GM12872 (cell line): ENCODE results near the gene UQCRC1.

Source experiments
- TF ChIP-seq, protein P1 (sequence below): IDR thresholded peaks from 3 replicates; pipeline ENCODE4 v1.5.1; 2011; ENCODE audit warnings: low read depth, mild to moderate bottlenecking, low read length, moderate library complexity; ENCODE audit not compliant: insufficient read depth

UQCRC1 gene

GRCh38 chr3:48564022-48564421, 45.4 kb downstream of the UQCRC1 start:
- TF ChIP-seq, protein P1, sequence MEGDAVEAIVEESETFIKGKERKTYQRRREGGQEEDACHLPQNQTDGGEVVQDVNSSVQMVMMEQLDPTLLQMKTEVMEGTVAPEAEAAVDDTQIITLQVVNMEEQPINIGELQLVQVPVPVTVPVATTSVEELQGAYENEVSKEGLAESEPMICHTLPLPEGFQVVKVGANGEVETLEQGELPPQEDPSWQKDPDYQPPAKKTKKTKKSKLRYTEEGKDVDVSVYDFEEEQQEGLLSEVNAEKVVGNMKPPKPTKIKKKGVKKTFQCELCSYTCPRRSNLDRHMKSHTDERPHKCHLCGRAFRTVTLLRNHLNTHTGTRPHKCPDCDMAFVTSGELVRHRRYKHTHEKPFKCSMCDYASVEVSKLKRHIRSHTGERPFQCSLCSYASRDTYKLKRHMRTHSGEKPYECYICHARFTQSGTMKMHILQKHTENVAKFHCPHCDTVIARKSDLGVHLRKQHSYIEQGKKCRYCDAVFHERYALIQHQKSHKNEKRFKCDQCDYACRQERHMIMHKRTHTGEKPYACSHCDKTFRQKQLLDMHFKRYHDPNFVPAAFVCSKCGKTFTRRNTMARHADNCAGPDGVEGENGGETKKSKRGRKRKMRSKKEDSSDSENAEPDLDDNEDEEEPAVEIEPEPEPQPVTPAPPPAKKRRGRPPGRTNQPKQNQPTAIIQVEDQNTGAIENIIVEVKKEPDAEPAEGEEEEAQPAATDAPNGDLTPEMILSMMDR = no peak

- TF ChIP-seq, protein P1 = no peak
These were observed 46.0 kb downstream of the UQCRC1 start, which contains the start of gene UCN2 for GRCh38 chr3:48563382-48563918. UCN2 (minus strand) TSS chr3:48563781; CDS start chr3:48563124, 657 bp downstream.

GRCh38 chr3:48562367-48563095, 46.9 kb downstream of the UQCRC1 start:
- TF ChIP-seq, protein P1 = no peak

GRCh38 chr3:48561045-48561736, 48.3 kb downstream of the UQCRC1 start:
- TF ChIP-seq, protein P1 = peak; percentile 47

GRCh38 chr3:48560648-48561018, 48.8 kb downstream of the UQCRC1 start:
- TF ChIP-seq, protein P1 = no peak

GRCh38 chr3:48558493-48559134, 50.8 kb downstream of the UQCRC1 start:
- TF ChIP-seq, protein P1 = no peak

DNA sequence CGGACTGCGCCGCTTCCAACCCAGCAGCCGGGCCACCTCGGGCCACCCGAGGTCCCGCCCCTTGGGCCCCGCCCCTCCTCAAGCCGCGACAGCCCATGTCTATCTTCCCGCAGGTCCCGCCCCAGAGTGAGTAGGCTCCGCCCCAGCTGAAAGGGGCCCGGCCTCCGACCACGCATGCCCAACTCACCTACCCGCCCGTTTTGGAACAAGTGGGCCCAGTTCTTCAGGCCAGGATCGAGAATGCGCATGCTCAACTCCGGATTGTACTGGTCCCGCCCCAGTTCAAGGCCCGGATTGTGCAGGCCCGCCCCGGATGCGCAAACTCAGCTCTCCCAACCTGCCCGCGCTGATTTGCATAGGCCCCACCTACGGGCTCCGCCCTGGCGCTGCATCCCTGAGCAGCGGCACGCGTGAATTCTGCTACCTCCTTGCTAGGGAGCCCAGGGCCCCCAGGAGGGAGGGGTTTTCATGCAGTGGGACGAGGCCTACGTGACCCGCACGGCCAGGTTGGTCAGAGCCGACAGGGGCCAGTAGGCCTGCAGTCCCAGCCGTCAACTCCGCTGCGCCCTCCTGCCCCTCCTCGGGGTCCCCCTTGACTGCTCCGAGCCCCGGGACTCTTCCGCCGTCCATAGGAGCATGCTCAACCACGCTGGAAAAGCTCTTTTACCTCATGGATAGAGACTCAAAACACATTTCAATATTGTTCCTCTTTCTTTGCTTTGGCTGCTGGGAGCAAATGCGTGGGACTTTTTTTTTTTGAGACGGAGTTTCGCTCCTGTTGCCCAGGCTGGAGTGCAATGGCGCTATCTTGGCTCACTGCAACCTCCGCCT, 52.4 kb downstream of the UQCRC1 start, which contains the start of gene PFKFB4:
Gene PFKFB4 (minus strand): TSS at position 8 of the 831 bp plus-strand sequence. CDS start 26 bp downstream, outside the sequence.
- TF ChIP-seq, protein P1 = no peak
